Rectal smooth muscle tissue (tissue), 1 donor: Measurements from ENCODE around the gene CNTN4.

Experiments
- H3K27ac ChIP-seq: one replicate; pipeline ENCODE4 v1.7.0; 2013; ENCODE audit warnings: low read depth, low read length, inconsistent platforms
- H3K27me3 ChIP-seq: one replicate; pipeline ENCODE4 v1.7.0; 2013; ENCODE audit warnings: low read length; ENCODE audit not compliant: control insufficient read depth, insufficient read depth
- H3K36me3 ChIP-seq: one replicate; pipeline ENCODE4 v1.7.0; 2013; ENCODE audit warnings: low read length; ENCODE audit not compliant: control insufficient read depth, insufficient read depth
- H3K4me1 ChIP-seq: one replicate; pipeline ENCODE4 v1.7.0; 2013; ENCODE audit warnings: low read length; ENCODE audit not compliant: control insufficient read depth, insufficient read depth
- H3K4me3 ChIP-seq: one replicate; pipeline ENCODE4 v1.7.0; 2013; ENCODE audit warnings: low read length
- H3K9ac ChIP-seq: one replicate; pipeline ENCODE4 v1.7.0; 2013; ENCODE audit warnings: low read length

Gene CNTN4

GRCh38 chr3:2458816-2459215, 360.1 kb downstream of the CNTN4 start:
- Histone ChIP-seq H3K4me1 (no peaks in the 10 kb centered on the region), H3K9ac (no peak overlapping the region), H3K36me3 (no peaks in the 10 kb centered on the region), H3K4me3 (no peak overlapping the region), H3K27ac (no peak overlapping the region), H3K27me3 (no peaks in the 10 kb centered on the region)

GRCh38 chr3:2465842-2466241, 367.2 kb downstream of the CNTN4 start:
- Histone ChIP-seq H3K36me3 (no peaks in the 10 kb centered on the region), H3K27me3 (no peaks in the 10 kb centered on the region), H3K4me3 (no peak overlapping the region), H3K4me1 (no peaks in the 10 kb centered on the region), H3K9ac (no peak overlapping the region), H3K27ac (no peak overlapping the region)

GRCh38 chr3:2468816-2469215, 370.1 kb downstream of the CNTN4 start:
- H3K27me3 ChIP-seq, result no peaks in the 10 kb centered on the region

GRCh38 chr3:2476996-2477395, 378.3 kb downstream of the CNTN4 start:
- H3K36me3 ChIP-seq, result no peaks in the 10 kb centered on the region
- no peaks in the 10 kb centered on the region for H3K4me1 ChIP-seq
- H3K4me3 ChIP-seq, result no peak overlapping the region
- no peaks in the 10 kb centered on the region for H3K27me3 ChIP-seq
- H3K27ac ChIP-seq, result no peak overlapping the region
- no peak overlapping the region for H3K9ac ChIP-seq

More at GRCh38 chr3:2468816-2469215, 370.1 kb downstream of the CNTN4 start:
- no peak overlapping the region for H3K4me3 ChIP-seq
- no peaks in the 10 kb centered on the region for H3K36me3 ChIP-seq
- H3K27ac ChIP-seq, result no peak overlapping the region
- no peaks in the 10 kb centered on the region for H3K4me1 ChIP-seq
- H3K9ac ChIP-seq, result no peak overlapping the region

GRCh38 chr3:2477620-2478019, 379.0 kb downstream of the CNTN4 start:
- Histone ChIP-seq H3K4me3 (no peak overlapping the region), H3K36me3 (no peaks in the 10 kb centered on the region), H3K9ac (no peak overlapping the region), H3K4me1 (no peaks in the 10 kb centered on the region), H3K27me3 (no peaks in the 10 kb centered on the region), H3K27ac (no peak overlapping the region)

GRCh38 chr3:2484162-2485026, 385.7 kb downstream of the CNTN4 start:
- Histone ChIP-seq H3K36me3 (no peaks in the 10 kb centered on the region), H3K4me3 (no peak overlapping the region), H3K9ac (no peak overlapping the region), H3K27ac (no peak overlapping the region), H3K4me1 (no peaks in the 10 kb centered on the region), H3K27me3 (no peaks in the 10 kb centered on the region)

GRCh38 chr3:2485027-2485375, 386.3 kb downstream of the CNTN4 start:
- no peak overlapping the region for H3K27ac ChIP-seq
- no peak overlapping the region for H3K9ac ChIP-seq
- no peaks in the 10 kb centered on the region for H3K36me3 ChIP-seq
- no peaks in the 10 kb centered on the region for H3K27me3 ChIP-seq
- H3K4me1 ChIP-seq, result no peaks in the 10 kb centered on the region
- H3K4me3 ChIP-seq, result no peak overlapping the region

GRCh38 chr3:2495746-2496145, 397.1 kb downstream of the CNTN4 start:
- H3K27me3 ChIP-seq, result no peaks in the 10 kb centered on the region

GRCh38 chr3:2504912-2505311, 406.2 kb downstream of the CNTN4 start:
- no peaks in the 10 kb centered on the region for H3K4me1 ChIP-seq
- no peak overlapping the region for H3K9ac ChIP-seq
- H3K4me3 ChIP-seq, result no peak overlapping the region
- H3K36me3 ChIP-seq, result no peaks in the 10 kb centered on the region
- H3K27ac ChIP-seq, result no peak overlapping the region
- H3K27me3 ChIP-seq, result no peaks in the 10 kb centered on the region

More at GRCh38 chr3:2495746-2496145, 397.1 kb downstream of the CNTN4 start:
- Histone ChIP-seq H3K9ac (no peak overlapping the region), H3K4me1 (no peaks in the 10 kb centered on the region), H3K36me3 (no peaks in the 10 kb centered on the region), H3K4me3 (no peak overlapping the region), H3K27ac (no peak overlapping the region)

GRCh38 chr3:2506776-2507175, 408.1 kb downstream of the CNTN4 start:
- H3K36me3 ChIP-seq, result no peaks in the 10 kb centered on the region
- peaks cover 2% of the 10 kb centered on the region for H3K4me1 ChIP-seq
- no peak overlapping the region for H3K27ac ChIP-seq
- H3K9ac ChIP-seq, result no peak overlapping the region
- H3K4me3 ChIP-seq, result no peak overlapping the region
- H3K27me3 ChIP-seq, result no peaks in the 10 kb centered on the region

- Histone ChIP-seq H3K4me3 (no peak overlapping the region), H3K4me1 (peaks cover 2% of the 10 kb centered on the region), H3K27me3 (no peaks in the 10 kb centered on the region), H3K36me3 (no peaks in the 10 kb centered on the region), H3K9ac (no peak overlapping the region), H3K27ac (no peak overlapping the region)
Observed at GRCh38 chr3:2510591-2511145, 412.0 kb downstream of the CNTN4 start.

- no peak overlapping the region for H3K27ac ChIP-seq
- H3K4me3 ChIP-seq, result peak overlapping the region; percentile 29
- H3K9ac ChIP-seq, result no peak overlapping the region
- H3K4me1 ChIP-seq, result peaks cover 2% of the 10 kb centered on the region
- no peaks in the 10 kb centered on the region for H3K36me3 ChIP-seq
- H3K27me3 ChIP-seq, result no peaks in the 10 kb centered on the region
Observed at GRCh38 chr3:2511356-2511755, 412.7 kb downstream of the CNTN4 start.

GRCh38 chr3:2512881-2513280, 414.2 kb downstream of the CNTN4 start:
- Histone ChIP-seq H3K27ac (no peak overlapping the region), H3K4me3 (no peak overlapping the region), H3K9ac (no peak overlapping the region), H3K36me3 (no peaks in the 10 kb centered on the region), H3K27me3 (no peaks in the 10 kb centered on the region), H3K4me1 (peaks cover 2% of the 10 kb centered on the region)
